SK-N-SH (cell line): ENCODE results near the gene WIPI1. TPM values are rescaled to one million over a fixed set of nuclear protein-coding genes. Genes with fewer than 3 reads are reported as not detected.

Experiments
- CTCF ChIA-PET: fragments of 300-600, 350-600 bp; formaldehyde crosslinking; extraction: SDS; loops from one replicate; lab custom pipeline; 2021; lab: Yijun Ruan, JAX
- POLR2A ChIA-PET: fragments of 350-600 bp; sonication (Branson Sonifier 250); formaldehyde crosslinking; extraction: SDS; loops from one replicate; lab custom pipeline; 2020; ENCODE audit warnings: antibody characterized with exemption, inconsistent platforms; lab: Yijun Ruan, JAX
- DNase-seq: peaks from one replicate; pipeline ENCODE4 v3.0.0; 2012
- H2AFZ ChIP-seq: fragments of 200-600 bp; sonication (generic); 2 replicates; pipeline ENCODE4 v1.8.1; 2016; ENCODE audit warnings: antibody characterized with exemption, mild to moderate bottlenecking, low read depth
- H3F3A ChIP-seq: fragments of 200-600 bp; sonication (generic); replicated peaks from 2 replicates; pipeline ENCODE3; 2016; ENCODE audit warnings: antibody characterized with exemption, mild to moderate bottlenecking; ENCODE audit not compliant: insufficient read depth
- H3K27ac ChIP-seq, 2 experiments: fragments of 200-500 bp in 1 of 2; fragments of 200-600 bp in 1 of 2; sonication (Bioruptor generic) in 1 of 2; sonication (generic), shearing (Covaris generic) in 1 of 2; 2 replicates each; pipeline versions ENCODE4 v1.5.1 to v1.6.1; 2014 to 2016; ENCODE audit warnings: low read depth in 2 of 2, inconsistent platforms in 1 of 2, low read length in 1 of 2, mild to moderate bottlenecking in 1 of 2, mixed read lengths in 1 of 2
- H3K27me3 ChIP-seq: fragments of 200-600 bp; sonication (generic), shearing (Covaris generic); 2 replicates; pipeline ENCODE4 v1.6.1; 2016; ENCODE audit warnings: mixed run types; ENCODE audit not compliant: insufficient read depth
- H3K36me3 ChIP-seq, 2 experiments: fragments of 200-500 bp in 1 of 2; fragments of 200-600 bp in 1 of 2; sonication (Bioruptor generic) in 1 of 2; sonication (generic) in 1 of 2; replicated peaks in 1 of 2; 2 replicates each; pipeline versions ENCODE3 to v1.5.1; 2014 to 2016; ENCODE audit warnings: low read length in 1 of 2, mild to moderate bottlenecking in 1 of 2; ENCODE audit not compliant: insufficient read depth in 2 of 2, control insufficient read depth in 1 of 2
- H3K4me1 ChIP-seq, 2 experiments: fragments of 200-500 bp in 1 of 2; fragments of 200-600 bp in 1 of 2; sonication (Bioruptor generic) in 1 of 2; sonication (generic), shearing (Covaris generic) in 1 of 2; 2 replicates each; pipeline versions ENCODE4 v1.5.1 to v1.6.1; 2014 to 2016; ENCODE audit warnings: low read depth in 1 of 2, low read length in 1 of 2, mixed run types in 1 of 2; ENCODE audit not compliant: insufficient read depth in 2 of 2, control insufficient read depth in 1 of 2
- H3K4me2 ChIP-seq: fragments of 200-600 bp; sonication (generic), shearing (Covaris generic); 2 replicates; pipeline ENCODE4 v1.6.1; 2017; ENCODE audit warnings: mixed run types
- H3K4me3 ChIP-seq, 2 experiments: fragments of 200-500 bp in 1 of 2; fragments of 200-600 bp in 1 of 2; sonication (Bioruptor generic) in 1 of 2; sonication (generic), shearing (Covaris generic) in 1 of 2; 2 replicates each; pipeline versions ENCODE4 v1.5.1 to v1.8.1; 2014 to 2016; ENCODE audit warnings: low read depth in 2 of 2, inconsistent platforms in 1 of 2, low read length in 1 of 2, mild to moderate bottlenecking in 1 of 2, mixed read lengths in 1 of 2, moderate library complexity in 1 of 2
- H3K79me2 ChIP-seq: fragments of 200-600 bp; sonication (generic); 2 replicates; pipeline ENCODE4 v1.8.1; 2017; ENCODE audit warnings: mild to moderate bottlenecking; ENCODE audit not compliant: insufficient read depth
- H3K9ac ChIP-seq: fragments of 200-600 bp; sonication (generic); 2 replicates; pipeline ENCODE4 v1.6.1; 2017; ENCODE audit warnings: mixed run types
- H3K9me2 ChIP-seq: fragments of 200-600 bp; sonication (generic); 2 replicates; pipeline ENCODE4 v1.6.1; 2017; ENCODE audit warnings: mixed run types
- H3K9me3 ChIP-seq: fragments of 200-600 bp; sonication (generic); 2 replicates; pipeline ENCODE4 v1.6.1; 2017; ENCODE audit warnings: mixed run types, mild to moderate bottlenecking, moderate library complexity
- H4K20me1 ChIP-seq: fragments of 200-600 bp; sonication (generic); 2 replicates; pipeline ENCODE4 v1.6.1; 2017; ENCODE audit warnings: mild to moderate bottlenecking, mixed run types; ENCODE audit not compliant: insufficient read depth
- CHD2 ChIP-seq: fragments of 150-350 bp; IDR thresholded peaks from 2 replicates; pipeline ENCODE4 v1.6.1; 2018; ENCODE audit warnings: low read length; ENCODE audit not compliant: partially characterized antibody
- EP300 ChIP-seq, 2 experiments: IDR thresholded peaks; 2 replicates each; pipeline versions ENCODE4 v1.4.0 to v1.6.1; 2012; ENCODE audit warnings: borderline replicate concordance in 1 of 2, low read depth in 1 of 2, low read length in 1 of 2
- FOXJ3 ChIP-seq: sonication (generic); formaldehyde crosslinking; IDR thresholded peaks from 2 replicates; pipeline ENCODE4 v1.5.1; 2020; ENCODE audit warnings: mild to moderate bottlenecking, missing genetic modification reagents
- JUND ChIP-seq: IDR thresholded peaks from 2 replicates; pipeline ENCODE4 v1.4.0; 2012
- MEF2A ChIP-seq: IDR thresholded peaks from 2 replicates; pipeline ENCODE4 v1.4.0; 2012; ENCODE audit warnings: low read depth, borderline replicate concordance
- MXI1 ChIP-seq: IDR thresholded peaks from 2 replicates; pipeline ENCODE4 v1.6.1; 2012; ENCODE audit warnings: mild to moderate bottlenecking, low read depth, low read length, improper control_type of control experiment
- NFIC ChIP-seq: IDR thresholded peaks from 2 replicates; pipeline ENCODE4 v1.4.0; 2012; ENCODE audit warnings: borderline replicate concordance
- RFX5 ChIP-seq: IDR thresholded peaks from 2 replicates; pipeline ENCODE4 v1.6.1; 2012; ENCODE audit warnings: mild to moderate bottlenecking, improper control_type of control experiment, low read length
- RXRA ChIP-seq: IDR thresholded peaks from 2 replicates; pipeline ENCODE4 v1.4.0; 2012; ENCODE audit warnings: low read depth, mild to moderate bottlenecking, borderline replicate concordance
- SIN3A ChIP-seq: IDR thresholded peaks from 2 replicates; pipeline ENCODE4 v1.6.1; 2012; ENCODE audit warnings: low read depth, mild to moderate bottlenecking, low read length, moderate library complexity, borderline replicate concordance
- SMC3 ChIP-seq: IDR thresholded peaks from 2 replicates; pipeline ENCODE4 v1.6.1; 2012; ENCODE audit warnings: low read depth, low read length, improper control_type of control experiment
- TCF12 ChIP-seq: IDR thresholded peaks from 2 replicates; pipeline ENCODE4 v1.4.0; 2012
- WGBS: methylation state at CpG from one replicate; pipeline ENCODE4 v1.1.6; 2017; ENCODE audit warnings: low lambda C conversion rate; 5-methylcytosine and 5-hydroxymethylcytosine counted together
- polyA plus RNA-seq, 3 experiments: library from polyadenylated mRNA; depleted of rRNA; stranded (reverse); fragments of >200 nt; gene quantifications; 2 replicates each; pipeline ENCODE4 v1.2.3, GENCODE V29; 2012
- TF ChIP-seq, protein P1 (sequence below): fragments of 150-350 bp; IDR thresholded peaks from 2 replicates; pipeline ENCODE4 v1.6.1; 2017; ENCODE audit warnings: antibody characterized with exemption, low read length, low read depth, borderline replicate concordance
- TF ChIP-seq, protein P2 (sequence below): IDR thresholded peaks from 2 replicates; pipeline ENCODE4 v1.4.0; 2012; ENCODE audit warnings: low read depth
- TF ChIP-seq, protein P3 (sequence below): IDR thresholded peaks from 2 replicates; pipeline ENCODE4 v1.4.0; 2012; ENCODE audit warnings: low read depth, borderline replicate concordance

WIPI1 gene
- polyA plus RNA-seq, 1 of the 3 experiments (the other 2 are of a cell fraction): 52.7 TPM

DNA sequence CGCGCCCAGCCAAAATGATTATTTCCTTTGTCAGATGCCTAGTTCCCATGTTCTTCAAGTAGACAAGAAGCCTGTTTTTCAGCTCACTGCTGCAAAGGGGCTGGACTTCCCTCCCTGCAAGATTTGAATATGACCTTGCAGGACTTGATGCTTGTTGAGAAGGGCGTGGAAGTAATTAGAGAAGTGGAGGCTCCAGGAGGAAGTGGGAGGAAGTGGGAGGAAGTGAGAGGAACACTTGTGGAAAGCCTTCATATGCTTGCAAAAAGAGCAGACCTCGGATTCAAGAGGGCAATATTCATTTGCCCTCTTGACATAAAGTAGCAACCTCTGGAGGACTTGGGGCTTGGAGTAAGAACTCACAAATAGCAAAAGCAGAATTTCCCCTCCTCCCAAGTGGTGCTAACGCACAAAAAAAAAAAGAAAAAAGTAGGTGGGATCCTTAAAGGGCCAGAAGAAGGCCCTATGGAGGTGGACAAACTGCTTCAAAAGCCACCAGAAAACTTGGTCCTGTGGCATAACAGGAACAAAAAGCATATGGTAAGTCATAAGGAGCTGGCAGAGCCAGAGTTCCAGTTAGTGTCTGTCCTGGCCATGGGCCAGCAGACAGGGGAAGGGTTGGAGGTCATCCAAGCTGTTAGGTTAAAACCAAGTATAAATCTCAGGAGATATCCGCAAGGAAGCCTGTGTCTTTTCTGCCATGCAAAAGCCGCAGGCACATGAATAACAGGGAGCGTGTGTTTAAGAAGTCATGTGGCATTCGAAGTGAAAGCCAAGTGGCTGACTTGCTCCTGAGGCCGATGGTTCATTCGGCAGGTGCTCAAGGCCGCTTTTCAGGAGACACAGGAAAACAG is 34.3 kb upstream of the WIPI1 start:
- CTCF ChIA-PET: interaction anchor here (0.8 to 1.4 kb wide), 5 partner anchors 9 to 227 kb away, joined by 3 to 7 read pairs (median 3); no protein-coding TSS in a partner anchor
- H3K9me2 ChIP-seq: no peaks in the 10 kb centered on the region
- TF ChIP-seq FOXJ3 (no peak), NFIC (no peak), RXRA (no peak), RFX5 (no peak), JUND (no peak)
- TF ChIP-seq, protein P1, sequence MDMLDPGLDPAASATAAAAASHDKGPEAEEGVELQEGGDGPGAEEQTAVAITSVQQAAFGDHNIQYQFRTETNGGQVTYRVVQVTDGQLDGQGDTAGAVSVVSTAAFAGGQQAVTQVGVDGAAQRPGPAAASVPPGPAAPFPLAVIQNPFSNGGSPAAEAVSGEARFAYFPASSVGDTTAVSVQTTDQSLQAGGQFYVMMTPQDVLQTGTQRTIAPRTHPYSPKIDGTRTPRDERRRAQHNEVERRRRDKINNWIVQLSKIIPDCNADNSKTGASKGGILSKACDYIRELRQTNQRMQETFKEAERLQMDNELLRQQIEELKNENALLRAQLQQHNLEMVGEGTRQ: no peak
- TF ChIP-seq, all 33 proteins: peak for 0
- Histone ChIP-seq H3K27me3 (peaks cover 6% of the 10 kb centered on the region; the same call in 1 of the 2 replicates), H3K9me3 (no peaks in the 10 kb centered on the region), H2AFZ (no peak overlapping the region), H3K36me3 (no peaks in the 10 kb centered on the region), H4K20me1 (no peaks in the 10 kb centered on the region), H3K4me2 (no peak overlapping the region; the same call in 1 of the 2 replicates), H3K79me2 (no peaks in the 10 kb centered on the region), H3F3A (peaks cover 9% of the 10 kb centered on the region), H3K9ac (no peak overlapping the region), H3K4me3 (no peak overlapping the region), H3K4me1 (peaks cover 0 to 3% of the 10 kb centered on the region in 2 experiments; a peak in 1 of 4 replicates), H3K27ac (no peak overlapping the region)
- POLR2A ChIA-PET: no interaction called here
- WGBS: 69% methylated on average over 12 of the region's 12 CpGs
- DNase-seq: no peak

DNA sequence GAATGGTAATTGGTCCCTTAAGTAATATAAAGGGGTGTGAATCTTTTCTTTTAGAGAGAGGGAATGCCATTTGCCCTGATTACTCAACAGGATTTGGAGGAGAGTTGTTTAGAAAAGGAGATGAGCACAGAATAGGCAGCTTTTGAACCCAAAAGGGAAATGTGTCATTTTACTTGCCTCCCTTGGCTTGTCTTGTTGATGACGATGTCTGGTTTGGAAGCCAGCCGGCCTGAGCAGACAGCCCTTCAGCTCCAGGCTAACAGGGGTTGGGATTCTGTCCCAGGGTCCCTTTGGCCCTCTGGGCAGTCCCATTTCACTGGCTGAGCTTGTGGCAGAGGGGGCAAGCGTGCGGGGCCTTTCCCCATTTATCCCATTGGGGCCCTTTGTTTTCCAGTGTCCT is 32.6 kb upstream of the WIPI1 start:
- Histone ChIP-seq H3K9me2 (no peaks in the 10 kb centered on the region), H3K27me3 (peaks cover 22% of the 10 kb centered on the region), H3F3A (no peaks in the 10 kb centered on the region), H3K36me3 (no peaks in the 10 kb centered on the region), H3K4me2 (no peak overlapping the region), H3K9me3 (no peaks in the 10 kb centered on the region), H2AFZ (no peak overlapping the region), H3K4me1 (peaks cover 0 to 3% of the 10 kb centered on the region in 2 experiments; a peak in 1 of 4 replicates), H4K20me1 (no peaks in the 10 kb centered on the region), H3K79me2 (no peaks in the 10 kb centered on the region), H3K27ac (no peak overlapping the region), H3K4me3 (no peak overlapping the region), H3K9ac (no peak overlapping the region)
- ChIA-PET CTCF (interaction anchor here (0.6 kb wide), 1 partner anchor 23 kb away, joined by 4 read pairs; no protein-coding TSS in a partner anchor), POLR2A (no interaction called here)
- TF ChIP-seq TCF12 (no peak), NFIC (no peak), MEF2A (no peak), SIN3A (no peak), CHD2 (no peak), EP300 (IDR thresholded peaks at IDR 0.05; ENCODE audit: borderline replicate concordance in 1 of 2, low read depth in 1 of 2, low read length in 1 of 2) (no peak), SMC3 (no peak), MXI1 (no peak)
- TF ChIP-seq, protein P2, sequence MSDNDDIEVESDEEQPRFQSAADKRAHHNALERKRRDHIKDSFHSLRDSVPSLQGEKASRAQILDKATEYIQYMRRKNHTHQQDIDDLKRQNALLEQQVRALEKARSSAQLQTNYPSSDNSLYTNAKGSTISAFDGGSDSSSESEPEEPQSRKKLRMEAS: no peak
- TF ChIP-seq, protein P3, sequence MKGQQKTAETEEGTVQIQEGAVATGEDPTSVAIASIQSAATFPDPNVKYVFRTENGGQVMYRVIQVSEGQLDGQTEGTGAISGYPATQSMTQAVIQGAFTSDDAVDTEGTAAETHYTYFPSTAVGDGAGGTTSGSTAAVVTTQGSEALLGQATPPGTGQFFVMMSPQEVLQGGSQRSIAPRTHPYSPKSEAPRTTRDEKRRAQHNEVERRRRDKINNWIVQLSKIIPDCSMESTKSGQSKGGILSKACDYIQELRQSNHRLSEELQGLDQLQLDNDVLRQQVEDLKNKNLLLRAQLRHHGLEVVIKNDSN: no peak
- DNase-seq: no peak
- 69% methylated on average over 4 of the region's 4 CpGs for WGBS
